CD14-positive monocyte (primary cell): ENCODE results near the gene IL1F10. TPM values are rescaled to one million over a fixed set of nuclear protein-coding genes. Genes with fewer than 3 reads are reported as not detected.

ENCODE experiments used
- DNase-seq, 3 donors: peaks; one replicate each; pipeline ENCODE4 v3.0.0-alpha.2; 2011 to 2022
- H2AFZ ChIP-seq: 2 replicates; pipeline ENCODE4 v1.6.0; 2012; ENCODE audit warnings: mild to moderate bottlenecking, low read depth, low read length, inconsistent platforms; ENCODE audit not compliant: insufficient read depth, poor library complexity, severe bottlenecking
- H3K27ac ChIP-seq, 2 donors: 1 replicate in 1 of 2; 2 replicates in 1 of 2; pipeline ENCODE4 v1.5.1; 2012 to 2013; ENCODE audit warnings: low read length in 2 of 2, control low read depth in 1 of 2, inconsistent platforms in 1 of 2, low read depth in 1 of 2, mild to moderate bottlenecking in 1 of 2
- H3K27me3 ChIP-seq, 2 donors: one replicate each; pipeline versions ENCODE4 v1.6.0 to v1.6.1; 2011 to 2013; ENCODE audit warnings: low read length in 2 of 2; ENCODE audit not compliant: control insufficient read depth in 2 of 2, insufficient read depth in 2 of 2
- H3K36me3 ChIP-seq, 2 donors: replicated peaks in 1 of 2; 1 replicate in 1 of 2; 2 replicates in 1 of 2; pipeline versions ENCODE4 v1.5.1 to v1.6.1; 2012 to 2013; ENCODE audit warnings: low read length in 2 of 2, control low read depth in 1 of 2, inconsistent platforms in 1 of 2, mild to moderate bottlenecking in 1 of 2; ENCODE audit not compliant: insufficient read depth in 2 of 2, control insufficient read depth in 1 of 2
- H3K4me1 ChIP-seq, 2 donors: 1 replicate in 1 of 2; 2 replicates in 1 of 2; pipeline versions ENCODE4 v1.5.1 to v1.6.1; 2012 to 2013; ENCODE audit warnings: low read length in 2 of 2, control low read depth in 1 of 2, inconsistent platforms in 1 of 2, mild to moderate bottlenecking in 1 of 2, moderate library complexity in 1 of 2; ENCODE audit not compliant: insufficient read depth in 2 of 2, control insufficient read depth in 1 of 2
- H3K4me2 ChIP-seq: replicated peaks from 2 replicates; pipeline ENCODE3; 2012; ENCODE audit warnings: low read length, moderate library complexity, mild to moderate bottlenecking; ENCODE audit not compliant: poor library complexity, severe bottlenecking; ENCODE audit errors: extremely low read depth
- H3K4me3 ChIP-seq, 3 experiments: fragments of 200-600 bp in 1 of 3; sonication (generic) in 1 of 3; replicated peaks in 1 of 3; 1 replicate in 2 of 3; 2 replicates in 1 of 3; pipeline ENCODE4 v1.5.1; 2011 to 2013; ENCODE audit warnings: low read length in 3 of 3, mild to moderate bottlenecking in 3 of 3, control low read depth in 2 of 3, low read depth in 2 of 3, inconsistent platforms in 1 of 3, moderate library complexity in 1 of 3
- H3K79me2 ChIP-seq: 2 replicates; pipeline ENCODE4 v1.6.0; 2012; ENCODE audit warnings: mild to moderate bottlenecking, control low read depth, inconsistent platforms, low read length, moderate library complexity; ENCODE audit not compliant: insufficient read depth
- H3K9ac ChIP-seq: 2 replicates; pipeline ENCODE4 v1.6.0; 2017; ENCODE audit warnings: low read length, mild to moderate bottlenecking; ENCODE audit not compliant: insufficient read depth, poor library complexity, severe bottlenecking
- H3K9me3 ChIP-seq, 2 donors: replicated peaks in 1 of 2; 1 replicate in 1 of 2; 2 replicates in 1 of 2; pipeline versions ENCODE4 v1.5.1 to v1.6.1; 2012 to 2013; ENCODE audit warnings: low read length in 2 of 2, control low read depth in 1 of 2; ENCODE audit not compliant: control insufficient read depth in 1 of 2, insufficient read depth in 1 of 2
- H4K20me1 ChIP-seq: 2 replicates; pipeline ENCODE4 v1.6.0; 2012; ENCODE audit warnings: mild to moderate bottlenecking, low read length, control low read depth, moderate library complexity; ENCODE audit not compliant: insufficient read depth
- H3K27ac Mint-ChIP-seq, 7 donors: one replicate each; pipeline ENCODE4 v1.8.0; 2020; ENCODE audit warnings: mild to moderate bottlenecking in 7 of 7, mixed read lengths in 7 of 7, moderate library complexity in 6 of 7, inconsistent platforms in 2 of 7
- H3K27me3 Mint-ChIP-seq, 3 donors: one replicate each; pipeline ENCODE4 v1.8.0; 2021 to 2022; ENCODE audit warnings: low read depth in 3 of 3, mild to moderate bottlenecking in 3 of 3, mixed read lengths in 3 of 3, moderate library complexity in 3 of 3, inconsistent platforms in 1 of 3
- H3K36me3 Mint-ChIP-seq, 2 donors: one replicate each; pipeline ENCODE4 v1.8.0; 2020; ENCODE audit warnings: mixed read lengths in 2 of 2, inconsistent platforms in 1 of 2, mild to moderate bottlenecking in 1 of 2
- H3K4me1 Mint-ChIP-seq: one replicate; pipeline ENCODE4 v1.8.0; 2020; ENCODE audit warnings: mild to moderate bottlenecking, mixed read lengths
- H3K4me3 Mint-ChIP-seq, 2 donors: one replicate each; pipeline ENCODE4 v1.8.0; 2020; ENCODE audit warnings: mild to moderate bottlenecking in 2 of 2, mixed read lengths in 2 of 2, moderate library complexity in 1 of 2
- H3K9me3 Mint-ChIP-seq, 7 donors: one replicate each; pipeline ENCODE4 v1.8.0; 2020 to 2022; ENCODE audit warnings: mixed read lengths in 7 of 7, mild to moderate bottlenecking in 6 of 7, moderate library complexity in 6 of 7, inconsistent platforms in 2 of 7
- CTCF ChIP-seq: fragments of 200-600 bp; IDR thresholded peaks from one replicate; pipeline ENCODE4 v1.8.0; 2022; ENCODE audit warnings: antibody characterized with exemption, mild to moderate bottlenecking
- WGBS: methylation state at CpG from one replicate; pipeline ENCODE4 v1.1.5; 2013; ENCODE audit warnings: missing lambda C conversion rate; ENCODE audit not compliant: insufficient coverage; 5-methylcytosine and 5-hydroxymethylcytosine counted together
- intact Hi-C, 2 donors: fragments of 100-400 bp; cut with micrococcal nuclease; formaldehyde crosslinking; loops; one replicate each; pipeline versions ENCODE4 v1.15.0 to v1.15.1; 2023
- polyA plus RNA-seq, 3 donors: library from polyadenylated mRNA; depleted of rRNA in 1 of 3; unstranded in 2 of 3; stranded (reverse) in 1 of 3; fragments of 300-500 nt in 2 of 3; fragments of >200 nt in 1 of 3; fragmentation: Illumina TruSeq in 2 of 3; gene quantifications; 1 replicate in 2 of 3; 2 replicates in 1 of 3; pipeline ENCODE4 v1.2.3, GENCODE V29; 2012 to 2021

The IL1F10 gene
- polyA plus RNA-seq, 3 donors: not detected

DNA sequence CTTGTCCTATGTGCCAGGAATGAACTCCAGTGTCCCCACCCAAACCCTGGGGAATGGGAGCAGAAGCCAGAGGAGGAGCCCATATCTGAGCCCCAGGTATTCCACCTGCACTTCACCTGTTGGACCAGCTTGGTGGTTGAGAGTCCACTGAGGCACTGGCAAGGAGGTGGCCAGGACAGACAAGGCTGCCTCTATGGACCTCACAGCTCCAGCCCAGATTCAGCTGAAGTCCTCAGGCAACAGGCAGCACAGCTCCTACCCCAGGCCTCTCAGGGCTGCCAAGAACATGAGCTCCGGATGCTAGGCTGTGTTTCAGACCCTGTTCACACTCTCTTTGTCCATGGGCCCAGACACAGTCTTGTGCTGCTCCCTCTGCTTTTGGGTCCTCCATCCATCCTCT, 2.9 kb upstream of the IL1F10 start:
- Mint-ChIP-seq H3K4me3 (no peak overlapping the region), H3K27me3 (peaks cover 2 to 6% (median 4%) of the 10 kb centered on the region in 3 donors), H3K36me3 (no peaks in the 10 kb centered on the region), H3K4me1 (no peaks in the 10 kb centered on the region), H3K27ac (no peak overlapping the region), H3K9me3 (peaks cover 0 to 2% (median 0%) of the 10 kb centered on the region in 7 donors)
- no peaks in the 10 kb centered on the region for H3K4me1 ChIP-seq
- H3K4me3 ChIP-seq: no peak overlapping the region
- H3K9ac ChIP-seq: no peak overlapping the region
- no peak for DNase-seq
- no peaks in the 10 kb centered on the region for H3K9me3 ChIP-seq
- H3K27me3 ChIP-seq: no peaks in the 10 kb centered on the region
- H3K27ac ChIP-seq: no peak overlapping the region
- H4K20me1 ChIP-seq: no peaks in the 10 kb centered on the region
- intact Hi-C loops: no loop called here
- WGBS: 89% methylated on average over 1 of the region's 1 CpG
- H3K4me2 ChIP-seq: no peak overlapping the region
- H3K79me2 ChIP-seq: no peaks in the 10 kb centered on the region
- TF ChIP-seq CTCF: no peak
- no peaks in the 10 kb centered on the region for H3K36me3 ChIP-seq
- no peak overlapping the region for H2AFZ ChIP-seq

GRCh38 chr2:113068249-113068648, 479 bp downstream of the IL1F10 start:
- Mint-ChIP-seq H3K27me3 (peaks cover 0 to 4% (median 3%) of the 10 kb centered on the region in 3 donors), H3K4me3 (no peak overlapping the region), H3K27ac (no peak overlapping the region), H3K9me3 (peaks cover 0 to 2% (median 0%) of the 10 kb centered on the region in 7 donors), H3K4me1 (no peaks in the 10 kb centered on the region), H3K36me3 (no peaks in the 10 kb centered on the region)
- Histone ChIP-seq H4K20me1 (no peaks in the 10 kb centered on the region), H3K27me3 (no peaks in the 10 kb centered on the region), H3K9me3 (no peaks in the 10 kb centered on the region), H2AFZ (no peak overlapping the region), H3K4me1 (no peaks in the 10 kb centered on the region), H3K9ac (no peak overlapping the region), H3K27ac (no peak overlapping the region), H3K79me2 (no peaks in the 10 kb centered on the region), H3K4me2 (no peak overlapping the region), H3K4me3 (no peak overlapping the region), H3K36me3 (no peaks in the 10 kb centered on the region)
- no peak for TF ChIP-seq CTCF
- 100% methylated on average over 1 of the region's 2 CpGs for WGBS
- no peak for DNase-seq
- intact Hi-C loops: no loop called here
